RWPE2 (cell line): ENCODE data around the gene C6orf89.

Experiments used
- ATAC-seq: fragments of 200-7000 bp; cut with Tn5 transposase; 3 replicates; pipeline ENCODE4 v1.9.1; 2021; ENCODE audit warnings: low read depth
- DNase-seq: peaks from one replicate; pipeline ENCODE4 v3.0.0-alpha.2; 2020; ENCODE audit warnings: low spot score
- H3K27ac ChIP-seq: fragments of 450-650 bp; 2 replicates; pipeline ENCODE4 v1.5.1; 2017; ENCODE audit warnings: mild to moderate bottlenecking; ENCODE audit not compliant: poor library complexity, severe bottlenecking
- H3K27me3 ChIP-seq: fragments of 250-450 bp; sonication (Bioruptor Pico); 2 replicates; pipeline ENCODE4 v1.5.1; 2021; ENCODE audit warnings: mild to moderate bottlenecking, moderate library complexity; ENCODE audit not compliant: insufficient read depth, poor library complexity, severe bottlenecking
- H3K36me3 ChIP-seq: fragments of 250-450 bp; sonication (Bioruptor Pico); 2 replicates; pipeline ENCODE4 v1.5.1; 2020; ENCODE audit warnings: low read depth, mild to moderate bottlenecking, moderate library complexity
- H3K4me1 ChIP-seq: fragments of 250-450 bp; sonication (Bioruptor Pico); 2 replicates; pipeline ENCODE4 v1.5.1; 2021; ENCODE audit warnings: mild to moderate bottlenecking, moderate library complexity; ENCODE audit not compliant: insufficient read depth, poor library complexity, severe bottlenecking
- H3K4me3 ChIP-seq: fragments of 250-450 bp; sonication (Bioruptor Pico); 2 replicates; pipeline ENCODE4 v1.5.1; 2021; ENCODE audit warnings: mild to moderate bottlenecking, moderate library complexity; ENCODE audit not compliant: severe bottlenecking
- H3K9me3 ChIP-seq: fragments of 250-450 bp; sonication (Bioruptor Pico); 2 replicates; pipeline ENCODE4 v1.5.1; 2021; ENCODE audit warnings: mild to moderate bottlenecking, moderate library complexity; ENCODE audit not compliant: severe bottlenecking
- TF ChIP-seq, protein P1 (sequence below): fragments of 450-650 bp; IDR thresholded peaks from one replicate; pipeline ENCODE4 v1.5.1; 2017; ENCODE audit warnings: mild to moderate bottlenecking, moderate library complexity; ENCODE audit not compliant: poor library complexity, severe bottlenecking

The C6orf89 gene

DNA sequence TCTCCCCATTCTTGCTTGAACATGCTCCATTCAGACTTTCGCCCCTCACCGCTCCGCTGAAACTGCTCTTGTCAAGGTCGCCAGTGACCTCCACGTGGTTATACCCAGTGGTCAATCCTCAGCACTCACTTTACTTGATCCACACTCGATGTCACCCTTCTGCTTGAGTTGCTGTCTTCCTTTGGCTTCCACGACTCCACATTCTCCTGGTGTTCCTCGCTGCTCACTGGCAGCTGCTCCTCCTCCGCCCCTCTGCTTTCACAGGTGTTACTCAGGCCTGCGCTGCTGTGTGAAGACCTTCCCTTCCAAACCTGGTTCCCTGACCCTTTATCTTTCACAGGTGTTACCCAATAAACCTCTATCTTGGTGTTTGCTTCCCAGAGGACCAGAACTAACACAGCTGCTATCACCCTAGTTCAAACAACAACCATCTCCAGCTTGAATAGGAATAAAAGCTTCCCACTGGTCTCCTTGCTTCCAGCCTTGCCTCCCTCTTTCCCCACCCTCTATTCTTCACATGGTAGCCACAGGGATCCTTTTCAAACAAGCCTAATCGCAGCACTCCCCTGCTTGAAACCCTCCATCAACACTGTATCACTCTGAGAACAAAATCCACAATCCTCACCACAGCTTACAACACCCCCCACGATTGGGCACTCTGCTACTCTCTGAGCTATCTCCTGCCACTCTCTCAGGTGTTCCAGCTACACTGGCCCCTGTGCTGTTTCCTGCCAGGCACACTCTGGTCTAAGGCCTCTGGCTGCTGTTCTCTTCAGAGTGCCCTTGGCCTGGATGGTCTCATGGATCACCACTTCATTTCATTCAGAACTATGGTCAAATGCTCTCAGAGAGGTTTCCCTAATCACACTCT lies 21.8 kb upstream of the C6orf89 start:
- Histone ChIP-seq H3K4me3 (no peak overlapping the region), H3K27me3 (no peaks in the 10 kb centered on the region), H3K27ac (no peak overlapping the region), H3K9me3 (no peaks in the 10 kb centered on the region), H3K4me1 (peaks cover 11% of the 10 kb centered on the region), H3K36me3 (peaks cover 82% of the 10 kb centered on the region)
- no peak for DNase-seq
- no peak for ATAC-seq
- TF ChIP-seq, protein P1, sequence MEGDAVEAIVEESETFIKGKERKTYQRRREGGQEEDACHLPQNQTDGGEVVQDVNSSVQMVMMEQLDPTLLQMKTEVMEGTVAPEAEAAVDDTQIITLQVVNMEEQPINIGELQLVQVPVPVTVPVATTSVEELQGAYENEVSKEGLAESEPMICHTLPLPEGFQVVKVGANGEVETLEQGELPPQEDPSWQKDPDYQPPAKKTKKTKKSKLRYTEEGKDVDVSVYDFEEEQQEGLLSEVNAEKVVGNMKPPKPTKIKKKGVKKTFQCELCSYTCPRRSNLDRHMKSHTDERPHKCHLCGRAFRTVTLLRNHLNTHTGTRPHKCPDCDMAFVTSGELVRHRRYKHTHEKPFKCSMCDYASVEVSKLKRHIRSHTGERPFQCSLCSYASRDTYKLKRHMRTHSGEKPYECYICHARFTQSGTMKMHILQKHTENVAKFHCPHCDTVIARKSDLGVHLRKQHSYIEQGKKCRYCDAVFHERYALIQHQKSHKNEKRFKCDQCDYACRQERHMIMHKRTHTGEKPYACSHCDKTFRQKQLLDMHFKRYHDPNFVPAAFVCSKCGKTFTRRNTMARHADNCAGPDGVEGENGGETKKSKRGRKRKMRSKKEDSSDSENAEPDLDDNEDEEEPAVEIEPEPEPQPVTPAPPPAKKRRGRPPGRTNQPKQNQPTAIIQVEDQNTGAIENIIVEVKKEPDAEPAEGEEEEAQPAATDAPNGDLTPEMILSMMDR, result no peak

DNA sequence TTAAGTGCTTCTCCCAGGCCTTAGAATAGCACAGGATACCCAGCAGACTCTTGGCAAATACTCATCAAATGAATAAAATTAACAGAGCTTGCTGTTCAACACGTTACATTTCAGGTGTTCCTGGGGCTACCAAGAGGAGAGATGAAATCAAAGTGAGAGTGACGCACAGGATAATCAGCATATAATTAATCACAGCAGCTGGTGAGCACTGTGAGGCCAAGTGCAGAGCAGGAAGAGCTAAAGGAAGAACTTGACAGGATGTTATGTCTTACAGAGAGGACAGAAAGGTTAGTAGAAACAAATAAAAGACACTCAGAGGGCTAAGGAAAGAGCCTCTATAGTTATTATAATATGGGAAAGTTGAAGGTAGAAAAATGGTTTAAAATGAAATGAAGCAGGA lies 19.9 kb upstream of the C6orf89 start:
- Histone ChIP-seq H3K27me3 (no peaks in the 10 kb centered on the region), H3K36me3 (peaks cover 92% of the 10 kb centered on the region), H3K4me1 (peaks cover 11% of the 10 kb centered on the region), H3K27ac (no peak overlapping the region), H3K9me3 (no peaks in the 10 kb centered on the region), H3K4me3 (no peak overlapping the region)
- TF ChIP-seq, protein P1, result no peak
- no peak for DNase-seq
- ATAC-seq, result no peak

DNA sequence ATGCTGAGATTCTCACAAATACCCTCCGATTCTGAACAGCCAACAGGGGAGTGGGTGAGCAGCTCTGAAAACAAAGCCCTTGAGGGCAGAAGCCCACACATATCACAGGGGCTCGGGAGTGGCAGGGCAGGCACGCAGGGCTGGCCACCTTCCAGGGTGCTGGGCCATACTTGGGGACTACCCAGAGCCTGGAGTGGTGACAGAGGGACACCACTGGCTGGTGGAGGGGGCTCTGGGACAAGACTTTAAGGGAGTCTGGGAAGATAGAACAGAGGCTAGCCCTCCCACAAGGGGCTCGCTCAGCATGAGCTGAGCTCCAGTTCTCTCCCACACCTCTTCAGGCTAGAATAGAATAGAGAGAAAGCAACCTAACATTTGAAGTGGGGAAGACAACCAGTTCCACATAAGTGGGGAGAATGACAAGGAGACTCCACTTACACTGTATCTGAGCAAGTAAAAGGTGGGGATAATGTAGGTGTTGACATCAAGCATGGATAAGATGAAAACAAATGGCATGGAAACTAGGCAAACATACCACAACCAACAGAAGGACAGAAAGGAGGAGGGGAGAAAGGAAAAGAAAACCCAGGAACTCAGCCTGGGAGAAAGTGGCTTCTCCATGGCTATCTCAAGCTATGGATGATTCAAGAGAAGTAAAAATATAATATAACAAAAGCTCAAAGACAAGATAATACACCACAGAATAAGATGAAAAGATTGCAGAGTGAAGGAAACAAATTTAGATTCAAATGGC lies 18.1 kb upstream of the C6orf89 start:
- H3K36me3 ChIP-seq, result peaks cover 94% of the 10 kb centered on the region
- ATAC-seq (no peak), DNase-seq (no peak)
- no peaks in the 10 kb centered on the region for H3K9me3 ChIP-seq
- H3K27me3 ChIP-seq, result no peaks in the 10 kb centered on the region
- TF ChIP-seq, protein P1, result no peak
- H3K4me1 ChIP-seq, result peaks cover 4% of the 10 kb centered on the region
- no peak overlapping the region for H3K27ac ChIP-seq
- H3K4me3 ChIP-seq, result no peak overlapping the region

DNA sequence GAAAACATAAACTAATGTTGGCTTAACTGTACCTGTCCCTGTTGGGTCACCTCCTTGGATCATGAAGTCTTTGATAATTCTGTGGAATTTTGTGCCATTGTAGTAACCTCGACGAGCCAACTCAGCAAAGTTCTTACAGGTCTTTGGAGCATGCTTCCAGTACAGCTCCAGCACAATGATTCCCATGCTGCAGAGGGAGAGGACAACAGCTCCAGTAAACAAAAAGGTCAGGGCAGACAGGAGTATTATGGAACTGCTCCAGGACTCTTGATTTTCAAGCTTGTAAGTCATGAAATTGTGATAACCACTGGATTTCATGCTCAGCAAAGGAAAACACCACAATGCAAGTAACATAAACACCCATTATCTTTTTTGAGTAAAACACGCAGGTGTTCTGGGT lies 14.1 kb upstream of the C6orf89 start:
- peaks cover 66% of the 10 kb centered on the region for H3K36me3 ChIP-seq

More for the DNA sequence above, 14.1 kb upstream of the C6orf89 start:
- peaks cover 14% of the 10 kb centered on the region for H3K4me1 ChIP-seq
- DNase-seq (no peak), ATAC-seq (no peak)
- H3K4me3 ChIP-seq, result no peak overlapping the region
- H3K9me3 ChIP-seq, result no peaks in the 10 kb centered on the region
- TF ChIP-seq, protein P1, result no peak
- H3K27me3 ChIP-seq, result no peaks in the 10 kb centered on the region
- no peak overlapping the region for H3K27ac ChIP-seq
